ENCODE measurements around the gene PLK1.
"Not testable (repeated sequence)": the region's sequence is repeated elsewhere in the genome, so short reads cannot be mapped to it uniquely, and the experiment has no call there.

Gene PLK1
- total RNA-seq = 0.72 to 2.3 reads per million in 2 donors

DNA sequence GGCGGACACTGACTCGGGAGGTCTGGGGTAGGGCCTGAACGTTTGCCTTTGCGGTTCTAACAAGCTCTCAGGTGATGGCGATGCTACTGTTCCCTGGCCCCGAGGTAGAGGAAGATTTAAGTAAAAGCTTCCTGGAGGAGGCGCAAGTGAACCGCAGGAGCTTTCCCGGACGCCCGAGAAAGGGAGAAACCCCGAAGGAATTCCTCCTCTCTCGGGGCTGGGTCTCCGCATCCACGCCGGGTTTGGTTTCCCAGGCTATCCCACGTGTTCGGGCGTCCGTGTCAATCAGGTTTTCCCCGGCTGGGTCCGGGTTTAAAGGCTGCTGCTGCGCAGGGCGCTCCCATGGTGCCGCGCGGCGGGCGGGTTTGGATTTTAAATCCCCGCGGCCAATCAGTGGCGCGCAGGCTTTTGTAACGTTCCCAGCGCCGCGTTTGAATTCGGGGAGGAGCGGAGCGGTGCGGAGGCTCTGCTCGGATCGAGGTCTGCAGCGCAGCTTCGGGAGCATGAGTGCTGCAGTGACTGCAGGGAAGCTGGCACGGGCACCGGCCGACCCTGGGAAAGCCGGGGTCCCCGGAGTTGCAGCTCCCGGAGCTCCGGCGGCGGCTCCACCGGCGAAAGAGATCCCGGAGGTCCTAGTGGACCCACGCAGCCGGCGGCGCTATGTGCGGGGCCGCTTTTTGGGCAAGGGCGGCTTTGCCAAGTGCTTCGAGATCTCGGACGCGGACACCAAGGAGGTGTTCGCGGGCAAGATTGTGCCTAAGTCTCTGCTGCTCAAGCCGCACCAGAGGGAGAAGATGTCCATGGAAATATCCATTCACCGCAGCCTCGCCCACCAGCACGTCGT is at the start of gene PLK1:
Gene PLK1 (plus strand): TSS at position 460 of the 844 bp plus-strand sequence. CDS start 44 bp downstream, at position 504.
- peak; percentile 58 for DNase-seq

DNA sequence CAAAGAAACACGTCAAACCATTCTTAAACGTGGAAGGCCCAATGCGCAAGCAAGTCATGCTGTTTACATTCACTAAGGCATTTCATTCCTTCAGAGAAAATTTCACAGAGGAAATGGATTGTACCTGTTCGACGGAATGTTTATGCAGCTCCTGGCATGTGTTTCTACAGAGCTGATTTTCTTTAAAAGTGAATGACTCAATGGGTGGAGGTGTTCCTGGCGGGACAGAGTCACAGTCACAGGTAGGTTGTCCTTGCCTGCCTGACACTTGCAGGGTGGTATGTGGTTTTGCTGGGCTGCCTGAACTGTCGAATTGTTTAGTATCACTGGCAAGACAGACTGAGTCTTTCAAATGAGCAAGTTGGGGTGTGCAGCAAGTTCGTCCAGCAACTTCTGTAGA is 49.2 kb upstream of the PLK1 start:
- no peak for DNase-seq

DNA sequence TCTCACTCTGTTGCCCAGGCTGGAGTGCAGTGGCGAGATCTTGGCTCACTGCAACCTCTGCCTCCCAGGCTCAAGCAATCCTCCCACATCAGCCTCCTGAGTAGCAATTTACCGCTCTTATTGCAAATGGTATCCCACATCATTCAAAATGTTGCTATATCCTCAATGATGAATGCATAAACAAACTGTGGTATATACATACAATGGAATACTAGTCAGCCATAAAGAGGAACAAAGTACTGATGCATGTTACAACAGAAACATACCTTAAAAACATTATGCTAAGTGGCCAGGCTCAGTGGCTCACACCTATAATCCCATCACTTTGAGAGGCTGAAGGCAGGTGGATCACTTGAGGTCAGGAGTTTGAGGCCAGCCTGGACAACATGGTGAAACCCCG is 46.8 kb upstream of the PLK1 start:
- DNase-seq = not testable (repeated sequence)

DNA sequence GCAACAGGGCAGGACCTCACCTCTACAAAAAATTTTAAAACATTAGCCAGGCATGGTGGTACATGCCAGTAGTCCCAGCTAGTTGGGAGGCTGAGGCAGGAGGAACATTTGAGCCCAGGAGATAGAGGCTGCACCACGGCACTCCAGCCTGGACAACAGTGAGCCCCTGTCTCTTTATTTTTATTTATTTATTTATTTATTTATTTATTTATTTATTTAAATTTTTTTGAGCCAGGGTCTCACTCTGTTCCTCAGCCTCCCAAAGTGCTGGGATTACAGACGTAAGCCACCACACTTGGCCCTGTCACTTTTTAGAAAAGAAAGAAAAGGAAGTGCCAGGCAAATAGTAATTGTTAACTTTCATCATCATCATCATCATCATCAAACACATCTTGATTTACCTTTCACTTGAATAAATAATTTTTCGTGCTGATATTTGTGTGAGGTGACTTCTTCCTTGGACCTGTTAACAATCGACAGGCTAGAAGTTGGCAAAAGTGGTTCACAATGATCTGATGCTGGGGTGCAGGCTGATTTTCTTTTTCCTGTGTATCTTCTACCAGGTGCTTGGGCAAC is 44.1 kb upstream of the PLK1 start:
- DNase-seq = no peak

DNA sequence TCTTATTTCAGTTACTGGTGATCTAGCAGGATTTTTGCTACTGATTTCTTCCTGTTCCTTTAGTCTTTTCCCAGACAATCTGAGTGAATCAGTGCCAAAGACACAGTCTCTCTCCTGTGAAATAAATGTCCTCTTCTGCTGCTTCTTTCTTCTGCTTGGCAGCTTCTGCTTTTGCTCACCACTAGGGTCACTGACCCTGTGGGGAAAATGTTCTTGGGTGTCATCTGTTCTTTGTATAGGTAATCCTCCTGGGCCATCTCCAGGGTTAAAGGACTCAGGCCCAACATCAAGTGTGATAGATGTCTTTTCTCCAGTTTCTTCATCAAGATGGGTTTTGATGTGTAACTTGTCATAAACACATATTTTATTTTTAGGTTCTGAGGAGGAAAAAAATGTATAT is 42.7 kb upstream of the PLK1 start:
- no peak for DNase-seq

DNA sequence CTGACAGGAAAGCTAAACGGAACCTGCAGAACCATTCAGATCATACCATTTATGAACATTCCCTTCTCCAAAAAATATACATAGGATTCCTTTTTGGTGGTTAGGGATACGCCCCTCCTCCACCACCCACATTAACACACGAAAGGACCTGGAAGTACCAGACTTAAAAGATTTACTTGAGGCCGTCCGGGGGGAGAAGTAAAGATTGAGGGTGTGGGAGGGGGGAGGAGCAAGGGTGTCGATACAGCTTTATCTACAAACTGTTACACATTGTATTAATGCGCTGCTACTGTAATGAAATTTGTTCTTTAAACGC is 38.1 kb upstream of the PLK1 start:
- no peak for DNase-seq

DNA sequence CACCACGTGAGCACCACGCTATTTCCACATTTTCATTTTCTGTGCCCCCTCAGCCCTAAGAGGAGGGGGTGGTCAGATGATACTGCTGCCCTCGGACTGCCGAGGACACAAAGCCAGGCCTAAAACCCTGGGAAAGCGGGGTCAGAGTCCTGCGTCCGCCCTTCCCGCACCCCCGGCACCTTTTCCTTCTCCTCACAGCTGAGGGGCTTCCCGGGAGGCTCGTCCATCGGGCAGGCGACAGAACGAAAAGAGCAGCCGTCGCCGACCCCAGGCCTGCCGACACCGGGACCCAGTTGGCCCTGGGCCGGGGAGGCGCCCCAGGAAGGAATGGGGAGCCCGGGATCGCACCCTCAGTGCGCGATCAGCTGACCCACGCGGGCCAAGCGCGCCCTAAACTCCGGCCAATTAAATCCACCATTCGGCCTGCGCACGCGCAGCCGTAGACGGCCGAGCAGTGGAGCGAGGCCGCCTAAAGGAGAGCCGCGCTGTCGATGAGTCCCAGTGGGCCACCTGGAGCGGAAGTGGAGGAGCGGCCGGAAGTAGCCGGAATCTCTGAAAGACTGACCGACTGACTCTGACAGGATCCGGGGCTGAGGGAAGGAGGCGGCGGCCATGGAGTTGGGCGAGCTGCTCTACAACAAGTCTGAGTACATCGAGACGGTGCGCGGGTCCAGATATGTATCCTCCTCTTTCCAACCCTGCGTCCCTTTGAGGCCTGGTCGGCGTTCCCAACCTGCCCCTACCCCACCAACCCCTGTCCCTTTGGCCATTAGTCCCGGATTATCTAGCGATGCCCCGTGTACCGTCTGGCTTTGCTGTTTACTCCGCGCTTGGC is 37.5 kb upstream of the PLK1 start, which contains the start of the genes DCTN5 and PALB2:
Gene DCTN5 (plus strand): TSS at position 536 of the 835 bp plus-strand sequence. CDS start 77 bp downstream, at position 613.
Gene PALB2 (minus strand): TSS at position 380 of the 835 bp plus-strand sequence. CDS start 153 bp downstream, at position 227.
- DNase-seq = peak; percentile 69

DNA sequence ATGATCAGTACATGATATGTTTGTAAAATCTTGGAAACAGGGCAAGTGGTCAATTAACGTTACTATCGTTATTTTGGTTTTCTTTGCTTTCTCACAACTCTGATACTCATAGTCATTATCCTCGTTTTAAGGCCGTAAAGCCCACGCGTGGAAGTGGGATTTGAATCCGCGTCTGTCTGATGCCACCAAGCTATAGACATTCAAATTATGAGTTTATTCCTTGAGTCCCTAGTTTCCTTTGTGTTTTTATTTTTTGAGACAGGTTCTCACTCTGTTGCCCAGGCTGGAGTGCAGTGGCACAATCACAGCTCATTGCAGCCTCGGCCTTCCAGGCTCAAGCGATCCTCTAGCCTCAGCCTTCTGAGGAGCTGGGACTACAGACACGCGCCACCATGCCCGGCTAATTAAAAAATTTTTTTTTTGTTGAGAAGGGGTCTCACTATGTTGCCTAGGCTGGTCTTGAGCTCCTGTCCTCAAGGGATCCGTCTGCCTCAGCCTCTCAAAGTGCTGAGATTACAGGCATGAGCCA is 36.4 kb upstream of the PLK1 start:
- no peak for DNase-seq

DNA sequence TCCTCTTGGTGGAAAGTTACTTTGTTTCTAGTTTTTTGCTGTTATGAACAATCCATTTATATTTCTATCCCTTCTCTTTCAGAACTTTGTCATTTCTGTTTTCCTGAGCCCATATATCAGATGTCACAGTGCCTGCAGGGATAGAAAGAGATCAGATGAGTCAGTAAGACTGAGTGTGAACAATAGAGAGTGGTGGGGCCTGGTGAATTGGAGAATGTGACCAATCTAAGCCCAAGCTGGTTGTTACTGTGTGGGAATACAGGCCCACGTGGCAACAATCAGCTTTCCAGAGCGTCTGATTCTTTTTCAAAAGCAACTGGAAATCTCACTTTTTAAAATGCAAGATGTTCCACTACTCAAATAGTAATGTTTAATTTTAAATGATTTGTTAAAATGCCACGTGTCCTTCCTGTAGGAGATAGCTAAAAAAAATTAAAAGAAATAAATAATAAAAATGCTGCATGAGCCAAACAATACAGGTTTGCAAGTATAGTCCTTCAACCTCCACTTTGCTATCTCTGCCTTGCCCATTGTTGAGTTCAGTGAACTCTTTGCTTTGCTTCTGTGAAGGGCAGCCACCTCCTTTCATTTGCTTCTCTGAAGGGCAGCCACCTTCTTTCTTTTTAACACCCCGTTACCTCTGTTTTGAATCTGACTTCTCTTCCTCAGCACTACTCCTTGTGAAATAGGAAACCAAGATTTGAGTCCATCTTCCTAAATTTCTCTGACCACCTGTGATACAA is 27.8 kb upstream of the PLK1 start:
- no peak for DNase-seq

DNA sequence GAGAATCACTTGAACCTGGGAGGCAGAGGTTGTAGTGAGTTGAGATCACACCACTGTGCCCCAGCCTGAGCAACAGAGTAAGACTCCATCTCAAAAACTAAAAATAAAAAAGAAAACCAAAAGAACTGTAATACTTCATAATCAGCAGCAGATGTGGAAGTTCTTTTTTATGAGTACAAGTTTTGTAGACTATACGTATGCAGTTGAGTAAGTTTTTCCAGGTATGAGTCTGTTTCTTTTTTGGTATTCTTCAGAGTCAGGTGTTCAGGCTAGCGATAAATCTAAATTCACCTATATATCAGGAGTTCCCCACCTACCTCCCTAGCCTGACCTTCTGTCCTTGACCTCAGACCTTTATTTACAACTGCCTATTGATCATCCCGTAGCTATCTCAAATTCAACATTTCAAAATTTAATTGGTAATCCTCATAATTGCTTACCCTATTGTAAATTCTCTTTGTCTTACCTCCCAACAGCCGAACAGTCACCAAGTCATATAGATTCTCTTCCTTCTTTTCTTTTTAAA is 26.7 kb upstream of the PLK1 start:
- no peak for DNase-seq

DNA sequence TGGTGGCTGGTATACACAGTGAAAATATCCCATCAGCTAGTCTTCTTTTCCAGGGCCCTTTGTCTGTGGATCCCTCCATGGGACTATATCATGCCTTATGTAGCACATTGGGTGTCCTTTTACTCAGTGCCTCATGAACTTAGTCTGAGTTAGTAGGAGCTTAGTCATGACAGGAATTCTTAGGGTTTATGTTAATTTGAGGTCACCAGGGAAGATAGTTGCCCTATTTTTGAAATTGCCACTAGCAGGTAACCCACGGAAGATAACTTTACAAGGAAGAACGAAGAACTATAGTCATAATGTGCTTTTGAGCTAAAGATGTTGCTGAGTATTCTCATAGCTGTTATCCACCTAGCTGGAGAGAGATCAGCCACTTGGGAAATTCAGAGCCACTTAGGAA is 14.8 kb upstream of the PLK1 start:
- DNase-seq = no peak

DNA sequence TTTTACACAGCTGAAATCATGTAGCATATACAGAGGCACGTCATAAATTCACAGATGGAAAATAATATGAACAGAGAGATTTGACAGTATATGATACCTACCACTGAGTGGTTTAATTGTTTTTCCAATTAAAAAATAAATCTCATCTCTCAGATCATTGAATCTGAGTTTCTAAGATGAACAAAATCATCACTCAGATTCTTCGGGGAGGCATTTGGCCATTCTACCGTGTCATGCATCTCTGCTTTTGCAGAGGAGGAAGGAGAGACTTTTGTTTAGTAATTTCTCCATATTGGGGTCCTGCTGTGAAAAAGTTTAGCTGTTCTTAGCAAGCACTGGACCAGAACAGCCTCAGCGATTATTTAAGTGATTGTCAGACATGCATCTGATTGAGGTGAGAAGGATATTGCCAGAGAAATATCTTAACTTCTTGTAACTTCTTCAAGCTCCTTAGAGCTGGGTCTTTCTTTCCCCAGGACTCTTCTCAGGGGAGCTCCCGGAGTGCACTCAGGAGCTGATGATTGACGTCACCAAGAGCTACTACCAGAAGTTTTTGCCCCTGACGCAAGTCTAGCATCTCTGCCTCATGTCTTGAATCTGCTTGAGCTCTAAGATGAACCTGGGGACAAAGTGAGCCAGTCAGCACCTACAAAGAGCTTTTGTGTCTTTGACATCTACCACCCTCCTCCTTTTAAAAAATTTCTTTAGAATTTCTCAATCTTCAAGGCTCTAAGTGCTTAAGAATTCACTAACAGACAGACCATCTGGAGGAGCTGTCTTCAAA is 11.9 kb upstream of the PLK1 start:
- DNase-seq = no peak

DNA sequence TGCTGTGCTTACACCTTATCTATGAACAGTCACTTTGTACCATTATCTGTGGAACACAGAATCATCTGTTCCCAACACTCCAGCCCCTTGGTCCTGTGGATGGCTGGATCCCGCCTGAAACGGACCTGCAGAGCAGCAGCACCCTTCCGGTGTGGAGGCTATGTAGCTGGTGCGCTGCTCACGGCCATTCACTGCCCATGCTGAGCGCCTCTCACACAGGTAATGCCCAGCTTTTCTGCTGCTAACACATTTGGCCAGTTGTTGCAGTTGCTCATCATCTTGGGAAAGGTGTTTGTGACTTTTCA is 11.4 kb upstream of the PLK1 start:
- DNase-seq = no peak

DNA sequence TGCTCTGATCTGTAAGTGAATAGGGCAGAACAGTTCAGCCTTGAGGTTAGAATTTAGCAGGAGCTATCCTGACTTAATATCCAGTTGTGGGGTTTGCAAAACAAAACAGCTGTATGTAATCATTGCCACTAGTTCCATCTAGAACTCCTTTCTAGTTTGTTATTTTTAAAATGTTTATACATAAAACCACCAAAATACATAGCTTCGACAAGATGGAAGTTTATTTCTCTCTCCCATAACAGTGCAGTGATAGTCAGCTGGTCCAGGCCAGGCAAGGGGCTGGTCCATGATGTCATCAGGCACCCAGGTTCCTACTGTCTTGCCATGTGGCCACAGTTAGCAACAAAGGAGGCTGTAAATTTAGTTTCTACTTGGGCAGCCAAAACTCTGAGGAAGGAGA is 10.5 kb upstream of the PLK1 start:
- DNase-seq = no peak

DNA sequence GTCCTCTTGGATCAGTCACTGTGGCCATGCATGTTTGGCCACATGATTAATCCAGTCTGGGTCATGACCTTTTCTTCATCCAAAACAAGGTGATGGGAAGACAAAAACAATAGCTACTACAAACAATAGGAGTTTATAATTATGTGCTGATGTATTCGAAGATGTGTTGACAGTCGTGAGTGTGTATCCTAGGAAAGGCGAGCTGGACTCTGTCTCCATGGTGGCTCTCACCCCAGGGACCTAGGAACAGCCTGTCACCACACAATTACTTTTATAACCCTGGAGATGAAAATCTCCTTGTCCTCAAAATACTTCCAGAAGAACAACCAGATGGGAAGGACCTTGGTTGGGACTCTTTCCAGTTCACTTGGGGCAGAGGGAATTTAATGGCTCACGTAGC is 9.8 kb upstream of the PLK1 start:
- DNase-seq = no peak

DNA sequence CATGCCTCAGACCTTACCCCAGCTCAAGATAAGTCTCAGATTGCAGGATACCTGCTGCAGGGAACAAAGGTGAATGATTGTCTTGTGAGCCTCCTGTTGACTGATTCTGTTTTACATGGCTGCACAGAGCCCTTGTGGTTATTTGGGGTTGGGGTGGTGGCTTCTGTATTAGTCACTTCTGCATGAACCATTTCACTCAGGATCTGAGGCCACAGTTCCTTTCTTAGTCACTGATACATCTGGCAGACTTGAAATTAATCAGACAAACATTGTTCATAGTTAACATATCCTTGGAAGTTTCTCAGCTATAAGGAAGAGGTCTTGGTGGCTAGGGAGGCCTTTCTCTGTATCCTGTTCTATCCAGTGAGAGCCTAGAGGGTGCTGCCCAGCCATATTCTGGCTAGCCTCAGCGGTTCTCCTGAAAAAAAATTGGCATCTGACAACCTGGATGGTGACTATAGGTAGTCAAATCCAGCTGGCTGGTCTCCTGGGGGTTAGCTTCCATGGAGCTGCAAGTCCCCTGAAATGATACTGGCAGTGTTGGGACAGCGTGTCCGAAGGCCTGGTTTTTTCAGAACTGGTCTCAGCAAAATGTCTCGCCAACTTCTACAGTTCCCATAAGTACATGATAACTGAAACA is 8.4 kb upstream of the PLK1 start:
- no peak for DNase-seq

DNA sequence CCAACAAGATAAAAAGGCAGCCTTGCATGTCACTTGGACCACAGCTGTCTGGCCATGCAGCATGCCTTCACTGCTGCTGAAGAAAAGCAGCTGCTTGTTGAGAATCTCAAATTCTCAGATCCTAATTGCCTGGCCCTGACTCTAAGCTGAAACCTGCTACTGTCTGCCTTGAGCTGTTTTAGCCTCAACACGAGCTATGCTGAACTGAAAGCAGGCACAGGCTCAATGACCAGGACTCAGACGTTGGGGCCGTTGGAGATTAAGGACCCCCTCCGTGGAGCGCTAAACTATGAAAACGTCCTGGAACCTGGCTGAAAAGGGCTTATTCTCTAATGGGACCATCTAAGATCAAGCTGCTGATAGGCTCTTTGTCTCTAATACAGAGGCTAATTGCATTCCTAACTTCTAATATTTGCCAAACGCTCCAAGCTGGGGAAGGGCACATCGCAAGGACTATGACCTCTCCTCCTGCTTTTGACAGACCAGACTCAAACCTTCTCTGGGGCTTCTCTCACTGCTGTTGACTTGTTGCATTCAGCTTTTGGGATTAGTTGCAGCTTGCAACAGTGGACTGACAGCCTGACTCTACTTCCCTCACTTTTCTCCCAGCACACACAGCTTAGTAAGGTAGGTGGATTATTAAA is 4.6 kb upstream of the PLK1 start:
- DNase-seq = no peak

DNA sequence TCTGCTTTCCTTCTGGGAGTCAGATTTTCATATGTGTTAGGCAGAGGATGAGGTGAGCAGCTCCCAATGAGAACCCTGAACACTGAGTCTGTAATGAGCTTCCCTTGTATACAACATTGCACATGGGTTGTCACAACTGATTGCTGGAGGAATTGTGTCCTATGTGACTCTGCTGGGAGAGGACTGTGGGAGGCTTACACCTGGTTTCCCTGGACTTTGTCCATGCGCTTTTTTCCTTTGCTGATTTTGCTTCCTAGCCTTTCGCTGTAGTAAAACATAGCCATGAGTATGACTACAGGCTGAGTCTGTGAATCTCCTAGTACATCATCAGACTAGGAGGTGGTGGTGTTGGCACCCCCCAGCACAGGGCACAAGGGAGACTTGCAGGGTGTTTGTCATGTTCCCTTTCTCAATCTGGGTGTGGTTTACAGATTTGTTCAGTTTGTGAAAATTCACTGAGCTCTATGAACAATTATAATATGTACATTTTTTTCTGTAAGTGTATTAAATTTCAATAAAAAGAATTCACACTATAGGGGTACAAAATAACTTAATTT is 1.7 kb upstream of the PLK1 start:
- DNase-seq = no peak

DNA sequence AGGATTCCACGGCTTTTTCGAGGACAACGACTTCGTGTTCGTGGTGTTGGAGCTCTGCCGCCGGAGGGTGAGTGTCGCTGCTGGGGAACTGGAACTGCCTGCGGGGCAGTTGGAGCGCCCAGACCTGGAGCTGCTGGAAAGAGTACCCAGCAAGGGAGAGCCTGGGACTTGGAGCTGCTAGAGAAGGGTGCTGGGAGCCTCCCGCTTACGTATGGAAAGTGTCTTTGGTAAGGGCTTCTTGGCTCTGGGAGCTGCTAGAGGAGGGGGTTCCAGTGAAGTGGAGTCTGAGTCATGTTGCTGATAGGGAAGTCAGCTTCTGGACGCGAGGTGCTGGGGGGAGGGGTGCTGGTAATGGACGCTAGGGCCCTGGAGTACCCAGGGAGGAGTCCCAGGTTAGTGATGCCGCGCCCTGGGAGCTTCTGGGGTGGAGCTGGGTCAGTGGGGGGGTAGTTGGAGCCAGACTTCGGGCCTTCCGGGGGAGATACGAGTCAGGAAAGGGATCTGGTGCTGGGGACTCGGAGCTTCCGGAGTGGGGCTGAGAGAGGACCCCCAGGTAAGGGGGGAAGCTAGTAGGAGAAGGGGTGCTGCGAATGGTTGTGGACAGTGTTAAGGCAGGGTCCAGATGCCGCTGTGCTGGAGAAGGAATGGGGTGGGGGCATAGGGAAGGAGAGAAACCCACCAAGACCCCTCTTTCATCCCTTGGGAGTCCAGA is 741 bp downstream of the PLK1 start:
- DNase-seq = no peak

DNA sequence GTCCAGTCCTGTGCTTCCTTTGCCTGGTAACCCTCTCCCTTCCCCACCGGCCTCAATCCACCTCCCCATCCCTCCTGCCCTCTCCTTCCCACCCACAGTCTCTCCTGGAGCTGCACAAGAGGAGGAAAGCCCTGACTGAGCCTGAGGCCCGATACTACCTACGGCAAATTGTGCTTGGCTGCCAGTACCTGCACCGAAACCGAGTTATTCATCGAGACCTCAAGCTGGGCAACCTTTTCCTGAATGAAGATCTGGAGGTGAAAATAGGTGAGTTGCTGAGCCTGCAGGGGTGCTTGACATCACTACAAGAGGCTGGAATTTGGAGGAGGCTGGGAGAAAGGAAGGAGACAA is 1.3 kb downstream of the PLK1 start:
- DNase-seq = no peak

Measured in T-helper 9 cell (primary cell).